Neural progenitor cell (in vitro differentiated cells): ENCODE data around the gene FLNA.

Experiments
- EZH2phosphoT487 ChIP-seq: fragments of 200-600 bp; sonication (generic); IDR thresholded peaks from 2 replicates; pipeline ENCODE4 v1.6.1; 2017; ENCODE audit warnings: antibody characterized with exemption
- TF ChIP-seq, protein P1 (sequence below): fragments of 200-600 bp; sonication (generic); IDR thresholded peaks from 2 replicates; pipeline ENCODE4 v1.5.1; 2017; ENCODE audit warnings: antibody characterized with exemption, mild to moderate bottlenecking

DNA sequence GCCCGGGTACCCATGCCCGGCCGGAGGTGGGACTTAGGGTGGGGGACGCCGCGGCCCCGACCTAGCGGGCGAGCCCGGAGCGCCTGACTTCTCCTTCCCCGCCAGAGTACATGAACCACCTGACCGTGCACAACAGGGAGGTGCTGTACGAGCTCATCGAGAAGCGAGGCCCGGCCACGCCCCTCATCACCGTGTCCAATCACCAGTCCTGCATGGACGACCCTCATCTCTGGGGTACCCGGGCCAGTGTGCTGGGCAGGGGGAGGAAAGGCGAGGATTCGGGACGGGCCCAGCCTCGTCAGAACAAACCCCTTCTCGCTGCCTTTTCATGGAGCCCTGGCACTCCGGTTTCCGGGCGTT lies 37.5 kb upstream of the FLNA start:
- TF ChIP-seq, protein P1, sequence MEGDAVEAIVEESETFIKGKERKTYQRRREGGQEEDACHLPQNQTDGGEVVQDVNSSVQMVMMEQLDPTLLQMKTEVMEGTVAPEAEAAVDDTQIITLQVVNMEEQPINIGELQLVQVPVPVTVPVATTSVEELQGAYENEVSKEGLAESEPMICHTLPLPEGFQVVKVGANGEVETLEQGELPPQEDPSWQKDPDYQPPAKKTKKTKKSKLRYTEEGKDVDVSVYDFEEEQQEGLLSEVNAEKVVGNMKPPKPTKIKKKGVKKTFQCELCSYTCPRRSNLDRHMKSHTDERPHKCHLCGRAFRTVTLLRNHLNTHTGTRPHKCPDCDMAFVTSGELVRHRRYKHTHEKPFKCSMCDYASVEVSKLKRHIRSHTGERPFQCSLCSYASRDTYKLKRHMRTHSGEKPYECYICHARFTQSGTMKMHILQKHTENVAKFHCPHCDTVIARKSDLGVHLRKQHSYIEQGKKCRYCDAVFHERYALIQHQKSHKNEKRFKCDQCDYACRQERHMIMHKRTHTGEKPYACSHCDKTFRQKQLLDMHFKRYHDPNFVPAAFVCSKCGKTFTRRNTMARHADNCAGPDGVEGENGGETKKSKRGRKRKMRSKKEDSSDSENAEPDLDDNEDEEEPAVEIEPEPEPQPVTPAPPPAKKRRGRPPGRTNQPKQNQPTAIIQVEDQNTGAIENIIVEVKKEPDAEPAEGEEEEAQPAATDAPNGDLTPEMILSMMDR = no peak
- TF ChIP-seq EZH2phosphoT487 = no peak
